ENCODE measurements around the gene HK1. TPM values are rescaled to one million over a fixed set of nuclear protein-coding genes. Genes with fewer than 3 reads are reported as not detected.

HK1 gene
- total RNA-seq, 1 donor: 50.6 TPM

GRCh38 chr10:69414036-69415018 is 136.0 kb downstream of the HK1 start:
- DNase-seq (ENCODE audit: low read depth in 2 of 3, low spot score in 2 of 3): no peak

- no peak for DNase-seq (ENCODE audit: low read depth in 2 of 3, low spot score in 2 of 3)
These were observed 136.8 kb downstream of the HK1 start for GRCh38 chr10:69415049-69415448.

- no peak for DNase-seq (ENCODE audit: low read depth in 2 of 3, low spot score in 2 of 3)
These were observed 137.7 kb downstream of the HK1 start for GRCh38 chr10:69415951-69416350.

- DNase-seq (ENCODE audit: low read depth in 2 of 3, low spot score in 2 of 3): no peak
These were observed 138.4 kb downstream of the HK1 start, which contains the start of gene TACR2 for GRCh38 chr10:69416695-69417094. TACR2 (minus strand) TSS chr10:69416918; CDS start chr10:69416323, 595 bp downstream.

GRCh38 chr10:69417542-69417941 is 139.2 kb downstream of the HK1 start:
- DNase-seq (ENCODE audit: low read depth in 2 of 3, low spot score in 2 of 3): no peak

GRCh38 chr10:69418052-69418752 is 139.9 kb downstream of the HK1 start:
- DNase-seq (ENCODE audit: low read depth in 2 of 3, low spot score in 2 of 3): no peak

- no peak for DNase-seq (ENCODE audit: low read depth in 2 of 3, low spot score in 2 of 3)
These were observed 140.9 kb downstream of the HK1 start for GRCh38 chr10:69419096-69419743.

- DNase-seq (ENCODE audit: low read depth in 2 of 3, low spot score in 2 of 3): no peak
These were observed 141.4 kb downstream of the HK1 start for GRCh38 chr10:69419744-69420126.

GRCh38 chr10:69421611-69422308 is 143.5 kb downstream of the HK1 start:
- no peak for DNase-seq (ENCODE audit: low read depth in 2 of 3, low spot score in 2 of 3)

- DNase-seq (ENCODE audit: low read depth in 2 of 3, low spot score in 2 of 3): no peak
These were observed 144.4 kb downstream of the HK1 start for GRCh38 chr10:69422676-69423075.

GRCh38 chr10:69425041-69425440 is 146.7 kb downstream of the HK1 start:
- no peak for DNase-seq (ENCODE audit: low read depth in 2 of 3, low spot score in 2 of 3)

- no peak for DNase-seq (ENCODE audit: low read depth in 2 of 3, low spot score in 2 of 3)
These were observed 147.4 kb downstream of the HK1 start for GRCh38 chr10:69425511-69426298.

- no peak for DNase-seq (ENCODE audit: low read depth in 2 of 3, low spot score in 2 of 3)
These were observed 148.1 kb downstream of the HK1 start for GRCh38 chr10:69426376-69426727.

GRCh38 chr10:69428165-69428564 is 149.9 kb downstream of the HK1 start:
- DNase-seq (ENCODE audit: low read depth in 2 of 3, low spot score in 2 of 3): no peak

- no peak for DNase-seq (ENCODE audit: low read depth in 2 of 3, low spot score in 2 of 3)
These were observed 155.9 kb downstream of the HK1 start for GRCh38 chr10:69434169-69434568.

- no peak for DNase-seq (ENCODE audit: low read depth in 2 of 3, low spot score in 2 of 3)
These were observed 156.6 kb downstream of the HK1 start for GRCh38 chr10:69434926-69435325.

GRCh38 chr10:69435966-69436520 is 157.7 kb downstream of the HK1 start:
- no peak for DNase-seq (ENCODE audit: low read depth in 2 of 3, low spot score in 2 of 3)

GRCh38 chr10:69437321-69438259 is 159.3 kb downstream of the HK1 start:
- no peak for DNase-seq (ENCODE audit: low read depth in 2 of 3, low spot score in 2 of 3)

Data from hematopoietic multipotent progenitor cell (in vitro differentiated cells).